NCI-H82 treated with DMSO at 0.1 percent for 48 hours (cell line): ENCODE data around the gene ZBTB7C.

Experiments used
- DNase-seq: peaks from one replicate; lab custom pipeline; 2025; ENCODE audit not compliant: unreplicated experiment; lab: John Stamatoyannopoulos, UW

Gene ZBTB7C

GRCh38 chr18:48391868-48392267 is 17.3 kb downstream of the ZBTB7C start:
- DNase-seq, result no peak

- DNase-seq, result no peak
Observed at GRCh38 chr18:48390641-48391040, 18.5 kb downstream of the ZBTB7C start.

GRCh38 chr18:48388478-48388877 is 20.7 kb downstream of the ZBTB7C start:
- no peak for DNase-seq

- DNase-seq, result no peak
Observed at GRCh38 chr18:48387300-48387699, 21.9 kb downstream of the ZBTB7C start.

GRCh38 chr18:48385596-48385995 is 23.6 kb downstream of the ZBTB7C start:
- DNase-seq, result no peak

GRCh38 chr18:48376934-48377333 is 32.2 kb downstream of the ZBTB7C start:
- no peak for DNase-seq

- no peak for DNase-seq
Observed at GRCh38 chr18:48376406-48376805, 32.8 kb downstream of the ZBTB7C start.

- no peak for DNase-seq
Observed at GRCh38 chr18:48375150-48375800, 33.9 kb downstream of the ZBTB7C start.

- DNase-seq, result no peak
Observed at GRCh38 chr18:48374423-48375149, 34.6 kb downstream of the ZBTB7C start.

- no peak for DNase-seq
Observed at GRCh38 chr18:48371854-48372602, 37.2 kb downstream of the ZBTB7C start.

GRCh38 chr18:48367557-48367956 is 41.6 kb downstream of the ZBTB7C start:
- no peak for DNase-seq

GRCh38 chr18:48365965-48366364 is 43.2 kb downstream of the ZBTB7C start:
- no peak for DNase-seq

- no peak for DNase-seq
Observed at GRCh38 chr18:48364146-48364545, 45.0 kb downstream of the ZBTB7C start.

- DNase-seq, result no peak
Observed at GRCh38 chr18:48363175-48363574, 46.0 kb downstream of the ZBTB7C start.

GRCh38 chr18:48361801-48362200 is 47.4 kb downstream of the ZBTB7C start:
- no peak for DNase-seq

- DNase-seq, result no peak
Observed at GRCh38 chr18:48360376-48361021, 48.7 kb downstream of the ZBTB7C start.

- DNase-seq, result no peak
Observed at GRCh38 chr18:48359626-48360025, 49.6 kb downstream of the ZBTB7C start.

GRCh38 chr18:48358868-48359267 is 50.3 kb downstream of the ZBTB7C start:
- DNase-seq, result no peak

- DNase-seq, result no peak
Observed at GRCh38 chr18:48356909-48357631, 52.1 kb downstream of the ZBTB7C start.

- DNase-seq, result no peak
Observed at GRCh38 chr18:48356151-48356745, 52.9 kb downstream of the ZBTB7C start.
